ENCODE data around the gene KNSTRN.

Gene KNSTRN

GRCh38 chr15:40382580-40383456 is at the start of gene KNSTRN:
KNSTRN (plus strand) TSS chr15:40382721; CDS start chr15:40382836, 115 bp downstream.
- DNase-seq, result peak; percentile 95

GRCh38 chr15:40333922-40334492 is 48.5 kb upstream of the KNSTRN start:
- DNase-seq, result no peak

- no peak for DNase-seq
These were observed 48.0 kb upstream of the KNSTRN start for GRCh38 chr15:40334541-40334940.

GRCh38 chr15:40334941-40335795 is 47.4 kb upstream of the KNSTRN start:
- DNase-seq, result peak; percentile 66

GRCh38 chr15:40335938-40336743 is 46.4 kb upstream of the KNSTRN start:
- no peak for DNase-seq

GRCh38 chr15:40336744-40337122 is 45.8 kb upstream of the KNSTRN start:
- no peak for DNase-seq

- no peak for DNase-seq
These were observed 44.9 kb upstream of the KNSTRN start for GRCh38 chr15:40337597-40337996.

GRCh38 chr15:40338041-40338657 is 44.4 kb upstream of the KNSTRN start:
- DNase-seq, result peak; percentile 84

GRCh38 chr15:40338921-40339620 is 43.5 kb upstream of the KNSTRN start:
- no peak for DNase-seq

- no peak for DNase-seq
These were observed 42.9 kb upstream of the KNSTRN start for GRCh38 chr15:40339621-40339945.

GRCh38 chr15:40340038-40340739 is 42.3 kb upstream of the KNSTRN start:
- DNase-seq, result peak; percentile 39

GRCh38 chr15:40340740-40341400 is 41.7 kb upstream of the KNSTRN start, which contains the start of gene CCDC9B:
CCDC9B (minus strand) TSS chr15:40340939; CDS start chr15:40340819, 120 bp downstream.
- DNase-seq, result peak; percentile 88

GRCh38 chr15:40342416-40343320 is 39.9 kb upstream of the KNSTRN start:
- DNase-seq, result peak; percentile 65

- peak; percentile 43 for DNase-seq
These were observed 39.0 kb upstream of the KNSTRN start for GRCh38 chr15:40343512-40343911.

GRCh38 chr15:40344217-40344616 is 38.3 kb upstream of the KNSTRN start:
- no peak for DNase-seq

- DNase-seq, result peak; percentile 71
These were observed 37.8 kb upstream of the KNSTRN start for GRCh38 chr15:40344631-40345120.

- DNase-seq, result no peak
These were observed 37.2 kb upstream of the KNSTRN start for GRCh38 chr15:40345225-40345866.

GRCh38 chr15:40345867-40346578 is 36.5 kb upstream of the KNSTRN start:
- no peak for DNase-seq
